Measurements from ENCODE around the gene FAR2.

DNA sequence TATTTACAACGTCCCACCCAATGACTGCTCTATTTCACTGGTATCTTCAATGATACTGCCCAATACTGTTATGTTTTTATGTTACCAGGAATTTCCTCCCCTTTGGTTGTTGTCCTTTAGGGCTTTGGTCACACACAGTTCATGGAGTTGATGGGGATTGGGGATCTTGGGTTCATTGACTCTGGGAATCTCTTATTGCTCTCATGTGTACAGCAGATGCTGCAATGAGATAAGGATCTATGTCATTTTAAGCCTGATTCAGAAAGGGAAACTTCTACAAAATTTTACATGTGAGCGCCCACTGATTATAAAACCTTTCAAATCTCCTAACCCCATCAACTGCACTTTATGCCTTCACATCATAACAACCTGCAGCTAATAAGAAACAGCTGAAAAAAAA lies 67.2 kb downstream of the FAR2 start:
- TF ChIP-seq POLR2AphosphoS5 (IDR thresholded peaks at IDR 0.05; ENCODE audit: low read depth, low read length), result no peak
- TF ChIP-seq SPI1 (IDR thresholded peaks at IDR 0.05; ENCODE audit: low read depth, low read length), result no peak

Data from GM12891 (cell line).